Gastroesophageal sphincter (tissue), 4 donors: ENCODE data around the gene SPATC1L. TPM values are rescaled to one million over a fixed set of nuclear protein-coding genes. Genes with fewer than 3 reads are reported as not detected.

Experiments
- ATAC-seq: fragments of 150-250 bp; one replicate; pipeline ENCODE4 v1.9.1; 2016; ENCODE audit warnings: mild to moderate bottlenecking, moderate library complexity
- H3K27ac ChIP-seq, 4 donors: fragments of 200-600 bp; sonication (generic) in 3 of 4; 1 replicate in 3 of 4; 2 replicates in 1 of 4; pipeline ENCODE4 v1.5.1; 2016 to 2019
- H3K27me3 ChIP-seq: fragments of 200-600 bp; sonication (generic); one replicate; pipeline ENCODE4 v1.5.1; 2019
- H3K36me3 ChIP-seq, 2 donors: fragments of 200-600 bp; sonication (generic); one replicate each; pipeline ENCODE4 v1.5.1; 2019; ENCODE audit warnings: control low read depth in 1 of 2
- H3K4me1 ChIP-seq, 3 donors: fragments of 200-600 bp; sonication (generic); 1 replicate in 2 of 3; 2 replicates in 1 of 3; pipeline ENCODE4 v1.5.1; 2016 to 2019; ENCODE audit warnings: control low read depth in 2 of 3
- H3K4me3 ChIP-seq, 2 donors: fragments of 200-600 bp; sonication (generic); one replicate each; pipeline ENCODE4 v1.5.1; 2019; ENCODE audit warnings: mild to moderate bottlenecking in 1 of 2, moderate library complexity in 1 of 2
- H3K9me3 ChIP-seq, 3 donors: fragments of 200-600 bp; sonication (generic); one replicate each; pipeline ENCODE4 v1.5.1; 2017 to 2019; ENCODE audit warnings: control low read depth in 2 of 3
- CTCF ChIP-seq, 4 experiments: fragments of 200-600 bp in 2 of 4; fragments of 450-650 bp in 2 of 4; sonication (generic) in 1 of 4; IDR thresholded peaks; one replicate each; pipeline ENCODE4 v1.5.1; 2017 to 2019; ENCODE audit warnings: antibody characterized with exemption in 4 of 4, mild to moderate bottlenecking in 2 of 4, moderate library complexity in 2 of 4
- EP300 ChIP-seq: sonication (generic); formaldehyde crosslinking; IDR thresholded peaks from one replicate; pipeline ENCODE4 v1.6.1; 2017; ENCODE audit warnings: antibody characterized with exemption, mild to moderate bottlenecking
- POLR2A ChIP-seq, 2 donors: fragments of 450-650 bp; IDR thresholded peaks; one replicate each; pipeline ENCODE4 v1.6.1; 2017; ENCODE audit warnings: antibody characterized with exemption in 2 of 2, mild to moderate bottlenecking in 2 of 2, moderate library complexity in 1 of 2
- POLR2AphosphoS5 ChIP-seq: sonication (generic); formaldehyde crosslinking; IDR thresholded peaks from one replicate; pipeline ENCODE4 v1.6.1; 2017; ENCODE audit warnings: antibody characterized with exemption
- WGBS, 2 donors: methylation state at CpG; one replicate each; pipeline ENCODE4 v1.1.5; 2018; ENCODE audit warnings: low coverage in 1 of 2; 5-methylcytosine and 5-hydroxymethylcytosine counted together
- total RNA-seq, 4 donors: library from RNA; depleted of rRNA; stranded (reverse); fragments of >200 nt; gene quantifications; one replicate each; pipeline ENCODE4 v1.1.0, GENCODE V29; 2016

SPATC1L gene
- total RNA-seq, 4 donors from 2014 or later, result 0.54 to 20.4 (median 7.9) TPM

DNA sequence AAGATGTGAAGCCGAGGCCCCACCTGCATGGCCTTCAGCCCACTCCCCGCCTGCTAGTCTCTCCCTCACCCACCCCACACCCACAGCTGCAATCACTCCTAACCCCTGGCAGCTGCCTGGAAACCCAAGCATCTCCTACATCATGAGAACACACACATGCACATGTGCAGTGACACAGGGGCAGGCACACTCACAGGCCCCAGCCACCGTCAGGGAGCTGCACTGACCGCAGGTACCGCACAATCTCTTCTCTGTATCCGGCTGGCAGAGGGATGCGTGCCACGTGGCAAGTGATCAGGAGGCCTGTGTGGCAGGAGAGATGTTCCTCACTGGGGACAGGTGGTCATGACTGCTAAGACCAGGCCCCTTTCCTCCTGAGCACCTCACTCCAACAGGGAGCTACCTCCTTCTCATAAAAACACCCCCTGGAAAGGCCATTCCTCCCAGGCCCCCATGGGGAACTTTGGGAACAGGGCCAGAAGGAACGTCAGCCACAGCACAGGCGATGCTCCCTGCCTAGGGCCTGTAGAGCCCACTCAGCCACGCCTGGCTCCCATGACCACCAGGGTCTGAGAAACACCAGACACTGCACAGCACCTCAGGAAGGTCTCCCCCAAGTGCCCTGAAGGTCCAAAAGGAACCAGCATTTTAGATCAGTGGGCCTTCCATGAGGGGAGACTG is 38.3 kb upstream of the SPATC1L start:
- Histone ChIP-seq H3K9me3 (no peaks in the 10 kb centered on the region), H3K36me3 (peaks cover 0 to 53% of the 10 kb centered on the region in 2 donors), H3K27ac (no peak overlapping the region), H3K4me3 (no peak overlapping the region), H3K27me3 (no peaks in the 10 kb centered on the region), H3K4me1 (peaks cover 0 to 37% (median 7%) of the 10 kb centered on the region in 3 donors)
- ATAC-seq, result no peak
- no peak for TF ChIP-seq POLR2A (IDR thresholded peaks at IDR 0.05)
- no peak for TF ChIP-seq CTCF (IDR thresholded peaks at IDR 0.05)
- no peak for TF ChIP-seq EP300
- TF ChIP-seq POLR2AphosphoS5, result no peak
- WGBS, 2 donors, result 70 to 100% methylated on average over 1 to 4 of the region's 11 CpGs

DNA sequence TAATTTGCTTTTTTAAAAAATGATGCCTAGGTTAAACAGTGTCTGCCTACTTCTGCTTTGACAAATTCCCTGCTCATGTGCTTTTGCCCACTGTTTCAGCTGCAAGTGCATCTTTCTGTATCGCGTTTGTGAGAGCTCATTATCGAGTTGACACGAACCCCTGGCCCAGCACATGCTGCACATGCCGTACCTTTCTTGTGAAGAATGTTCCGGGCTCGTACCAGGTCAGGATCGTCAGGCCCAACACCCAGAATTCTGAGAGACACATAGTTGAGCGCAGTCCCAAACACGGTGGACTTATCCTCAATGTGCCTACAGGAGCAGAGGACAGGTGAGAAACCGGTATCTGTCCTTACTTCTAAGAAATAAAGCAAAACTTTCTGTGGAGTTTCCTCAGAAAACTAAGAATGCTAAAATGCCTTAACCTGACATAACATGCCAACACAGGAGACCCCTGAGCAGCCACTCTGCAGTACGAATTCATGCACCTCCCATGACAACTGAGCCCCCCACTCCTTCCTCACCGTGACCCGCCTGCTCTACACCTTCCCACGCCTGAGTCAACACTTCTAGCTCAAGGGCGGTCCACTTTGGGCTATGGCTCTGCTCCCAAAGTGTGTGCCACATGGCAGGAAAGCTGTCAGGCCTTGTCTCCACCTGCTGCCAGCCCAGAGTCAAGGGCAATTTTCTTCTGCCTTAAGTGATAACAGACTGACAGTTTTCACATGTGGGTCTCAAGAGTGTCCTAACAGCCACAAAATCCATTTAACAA is 37.6 kb upstream of the SPATC1L start:
- H3K4me1 ChIP-seq, result peaks cover 0 to 29% (median 0%) of the 10 kb centered on the region in 3 donors
- no peaks in the 10 kb centered on the region for H3K9me3 ChIP-seq
- no peak overlapping the region for H3K4me3 ChIP-seq
- H3K36me3 ChIP-seq, result peaks cover 0 to 61% of the 10 kb centered on the region in 2 donors
- no peak overlapping the region for H3K27ac ChIP-seq
- no peaks in the 10 kb centered on the region for H3K27me3 ChIP-seq
- no peak for TF ChIP-seq POLR2AphosphoS5
- no peak for TF ChIP-seq EP300
- TF ChIP-seq POLR2A (IDR thresholded peaks at IDR 0.05), result no peak
- no peak for TF ChIP-seq CTCF (IDR thresholded peaks at IDR 0.05)
- whole genome bisulfite sequencing, 2 donors, result 81 to 88% methylated on average over 4 to 12 of the region's 16 CpGs
- ATAC-seq, result no peak

DNA sequence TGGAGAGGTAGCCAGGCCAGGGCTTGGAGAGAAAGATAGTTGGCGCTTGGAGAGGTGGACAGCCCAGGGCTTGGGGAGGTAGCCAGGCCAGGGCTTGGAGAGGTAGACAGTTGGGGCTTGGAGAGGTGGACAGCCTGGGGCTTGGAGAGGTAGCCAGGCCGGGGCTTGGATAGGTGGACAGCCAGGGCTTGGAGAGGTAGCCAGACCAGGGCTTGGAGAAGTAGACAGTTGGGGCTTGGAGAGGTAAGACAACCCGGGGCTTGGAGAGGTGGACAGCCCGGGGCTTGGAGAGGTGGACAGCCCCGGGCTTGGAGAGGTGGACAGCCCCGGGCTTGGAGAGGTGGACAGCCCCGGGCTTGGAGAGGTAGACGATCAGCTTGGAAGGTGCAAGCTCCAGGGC is 36.6 kb upstream of the SPATC1L start:
- Histone ChIP-seq H3K4me1 (peaks cover 0 to 19% (median 0%) of the 10 kb centered on the region in 3 donors), H3K27me3 (no peaks in the 10 kb centered on the region), H3K36me3 (peaks cover 0 to 71% of the 10 kb centered on the region in 2 donors), H3K4me3 (no peak overlapping the region), H3K9me3 (no peaks in the 10 kb centered on the region), H3K27ac (no peak overlapping the region)
- ATAC-seq, result no peak
- WGBS, 2 donors, result 86 to 91% methylated on average over 8 of the region's 8 CpGs
- TF ChIP-seq CTCF (IDR thresholded peaks at IDR 0.05) (no peak), POLR2AphosphoS5 (no peak), POLR2A (IDR thresholded peaks at IDR 0.05) (no peak), EP300 (no peak)

DNA sequence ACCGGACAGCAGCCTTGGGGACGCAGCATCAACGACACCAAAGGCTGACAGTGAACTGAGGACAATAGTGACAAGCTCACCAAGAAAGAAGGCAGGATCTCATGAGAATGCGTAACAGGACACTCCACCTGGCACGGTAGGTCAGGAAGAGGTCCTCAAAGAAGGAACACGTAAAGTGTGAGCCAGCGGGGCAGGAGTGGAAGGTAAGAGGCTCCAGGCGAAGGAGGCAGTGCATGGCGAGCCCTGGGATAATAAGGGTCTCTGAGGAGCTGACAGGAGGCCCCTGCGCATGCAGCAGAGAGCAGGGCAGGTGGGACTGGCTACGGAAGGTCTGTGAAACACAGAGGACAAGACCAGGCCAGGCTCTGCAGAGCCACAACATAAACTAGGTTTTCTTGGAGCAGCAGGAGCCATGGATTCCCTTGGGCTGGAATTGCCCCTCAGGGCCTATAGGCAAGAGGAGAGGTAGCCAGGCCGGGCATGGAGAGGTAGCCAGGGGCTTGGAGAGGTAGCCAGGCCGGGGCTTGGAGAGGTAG is 36.1 kb upstream of the SPATC1L start:
- no peaks in the 10 kb centered on the region for H3K27me3 ChIP-seq
- TF ChIP-seq POLR2AphosphoS5 (no peak), CTCF (IDR thresholded peaks at IDR 0.05) (no peak)
- H3K4me3 ChIP-seq, result no peak overlapping the region
- WGBS, 2 donors, result 91 to 100% methylated on average over 2 to 10 of the region's 13 CpGs
- H3K27ac ChIP-seq, result no peak overlapping the region
- no peaks in the 10 kb centered on the region for H3K9me3 ChIP-seq
- H3K36me3 ChIP-seq, result peaks cover 0 to 76% of the 10 kb centered on the region in 2 donors
- no peak for ATAC-seq
- H3K4me1 ChIP-seq, result peaks cover 0 to 16% (median 0%) of the 10 kb centered on the region in 3 donors
